Hematopoietic multipotent progenitor cell (in vitro differentiated cells): Measurements from ENCODE around the gene ZBTB17. TPM values are rescaled to one million over a fixed set of nuclear protein-coding genes. Genes with fewer than 3 reads are reported as not detected.
A peak's percentile ranks its signal among the peaks of the same experiment; 100 is the strongest.

Experiments
- DNase-seq, 3 donors: peaks; one replicate each; pipeline ENCODE4 v3.0.0-alpha.2; 2011 to 2015; ENCODE audit warnings: low read depth in 2 of 3, low spot score in 2 of 3
- total RNA-seq: library from RNA; depleted of rRNA; stranded (reverse); fragments of >200 nt; gene quantifications from one replicate; pipeline ENCODE4 v1.2.3, GENCODE V29; 2012

The ZBTB17 gene
- total RNA-seq, 1 donor, result 97.5 TPM

- peak; percentile 71 to 75 (median 72) for DNase-seq
Observed at GRCh38 chr1:15949453-15950245, 26.3 kb downstream of the ZBTB17 start.

GRCh38 chr1:15948595-15949452, 27.1 kb downstream of the ZBTB17 start:
- no peak for DNase-seq

GRCh38 chr1:15948091-15948591, 27.8 kb downstream of the ZBTB17 start:
- no peak for DNase-seq

- no peak for DNase-seq
Observed at GRCh38 chr1:15947382-15948090, 28.4 kb downstream of the ZBTB17 start.

GRCh38 chr1:15946571-15947381, 29.1 kb downstream of the ZBTB17 start:
- DNase-seq, result no peak

GRCh38 chr1:15945832-15946448, 30.0 kb downstream of the ZBTB17 start:
- no peak for DNase-seq

GRCh38 chr1:15945011-15945831, 30.7 kb downstream of the ZBTB17 start:
- no peak for DNase-seq

- DNase-seq, result no peak
Observed at GRCh38 chr1:15944308-15945010, 31.4 kb downstream of the ZBTB17 start.

- DNase-seq, result no peak
Observed at GRCh38 chr1:15943992-15944307, 32.0 kb downstream of the ZBTB17 start.

- no peak for DNase-seq
Observed at GRCh38 chr1:15943328-15943991, 32.4 kb downstream of the ZBTB17 start.

- DNase-seq, result no peak
Observed at GRCh38 chr1:15942661-15943327, 33.1 kb downstream of the ZBTB17 start.

GRCh38 chr1:15941899-15942660, 33.8 kb downstream of the ZBTB17 start:
- DNase-seq, result no peak

GRCh38 chr1:15941044-15941840, 34.7 kb downstream of the ZBTB17 start:
- no peak for DNase-seq

- no peak for DNase-seq
Observed at GRCh38 chr1:15940110-15941043, 35.5 kb downstream of the ZBTB17 start.
